ENCODE data around the gene WASHC2A.
"Not testable (repeated sequence)": the region's sequence is repeated elsewhere in the genome, so short reads cannot be mapped to it uniquely, and the experiment has no call there.

WASHC2A gene

DNA sequence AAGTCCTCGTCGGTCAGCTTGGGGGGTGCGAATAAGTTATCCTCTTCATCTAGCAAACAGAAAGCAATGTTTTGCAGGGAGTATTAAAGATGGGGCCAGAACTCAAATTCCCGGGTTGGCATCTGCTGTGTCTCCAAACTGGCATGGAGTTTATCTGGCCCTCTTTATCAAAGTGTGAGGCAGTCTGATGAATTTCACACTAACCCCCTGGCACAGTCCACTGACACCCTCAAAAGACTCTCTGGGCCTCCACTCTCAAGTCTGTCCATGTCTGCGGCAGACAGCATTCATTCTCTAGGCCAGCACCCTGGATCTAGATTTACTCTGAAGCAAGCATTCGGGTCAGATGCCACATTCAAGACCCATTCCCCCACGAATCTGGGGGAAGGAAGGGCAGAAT, 6.2 kb upstream of the WASHC2A start:
- not testable (repeated sequence) for DNase-seq

GRCh38 chr10:50063100-50063499, 4.7 kb upstream of the WASHC2A start:
- no peak for DNase-seq

GRCh38 chr10:50068352-50068659, 552 bp downstream of the WASHC2A start:
- not testable (repeated sequence) for DNase-seq

- not testable (repeated sequence) for DNase-seq
Measured at GRCh38 chr10:50075139-50075538, 7.4 kb downstream of the WASHC2A start.

DNA sequence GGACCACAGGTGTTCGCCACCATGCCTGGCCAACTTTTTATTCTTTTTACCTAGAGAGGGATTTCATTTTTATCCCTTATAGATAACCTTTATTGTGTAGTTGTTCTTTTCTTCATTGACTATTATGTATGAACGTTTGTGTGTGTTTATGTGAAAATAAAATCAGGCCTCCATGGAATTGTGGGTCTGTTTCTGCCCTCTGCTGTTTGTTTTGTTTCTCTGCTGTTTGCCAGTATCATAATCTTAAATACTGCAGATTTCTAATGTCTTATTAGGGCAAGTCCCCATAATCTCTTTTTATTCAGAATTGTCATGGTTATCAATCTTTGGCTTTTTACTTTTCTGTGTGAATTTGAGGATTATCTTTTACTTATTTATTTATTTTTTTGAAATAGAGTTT, 7.8 kb downstream of the WASHC2A start:
- peak; percentile 22 for DNase-seq

DNA sequence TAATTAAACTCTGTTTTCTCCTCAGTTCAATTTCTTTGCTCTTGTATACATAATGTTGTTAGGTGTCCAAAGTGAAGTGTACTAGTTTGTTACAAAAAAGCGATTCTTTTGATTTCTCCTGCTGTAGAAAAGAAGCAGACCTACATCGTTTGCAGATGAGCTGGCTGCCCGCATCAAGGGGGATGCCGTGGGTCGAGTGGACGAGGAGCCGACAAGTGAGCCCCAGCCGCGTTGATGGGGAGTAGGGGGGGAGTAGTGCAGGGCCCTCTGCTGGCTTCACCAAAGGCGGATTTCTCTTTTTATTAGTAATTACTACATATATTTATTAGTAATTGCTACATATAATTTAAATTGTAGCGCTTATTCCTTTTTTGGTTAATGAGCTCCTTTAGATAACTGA, 23.6 kb downstream of the WASHC2A start:
- DNase-seq = not testable (repeated sequence)

DNA sequence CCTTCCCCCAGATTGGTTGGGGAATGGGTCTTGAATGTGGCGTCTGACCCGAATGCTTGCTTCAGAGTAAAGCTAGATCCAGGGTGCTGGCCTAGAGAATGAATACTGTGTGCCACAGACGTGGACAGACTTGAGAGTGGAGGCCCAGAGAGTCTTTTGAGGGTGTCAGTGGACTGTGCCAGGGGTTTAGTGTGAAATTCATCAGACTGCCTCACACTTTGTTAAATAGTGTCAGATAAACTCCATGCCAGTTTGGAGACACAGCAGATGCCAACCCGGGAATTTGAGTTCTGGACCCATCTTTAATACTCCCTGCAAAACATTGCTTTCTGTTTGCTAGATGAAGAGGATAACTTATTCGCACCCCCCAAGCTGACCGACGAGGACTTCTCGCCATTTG, 25.2 kb downstream of the WASHC2A start:
- DNase-seq = not testable (repeated sequence)

- DNase-seq = not testable (repeated sequence)
Measured at GRCh38 chr10:50094630-50095029, 26.9 kb downstream of the WASHC2A start.

DNA sequence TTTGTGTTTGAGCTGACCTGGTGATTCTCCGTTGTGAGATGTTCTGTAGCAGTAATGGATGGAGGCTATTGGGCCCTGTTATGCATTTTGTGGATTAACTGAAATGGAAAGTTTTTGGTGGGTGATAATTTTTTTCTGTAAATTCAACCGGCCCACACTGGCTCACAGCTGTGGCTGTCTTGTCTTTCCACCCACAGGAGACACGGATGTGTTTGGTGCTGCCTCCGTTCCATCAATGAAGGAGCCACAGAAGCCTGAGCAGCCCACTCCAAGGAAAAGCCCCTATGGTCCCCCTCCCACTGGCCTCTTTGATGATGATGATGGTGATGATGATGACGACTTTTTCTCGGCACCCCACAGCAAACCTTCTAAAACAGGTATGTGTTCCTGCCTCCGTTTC, 27.6 kb downstream of the WASHC2A start:
- DNase-seq = not testable (repeated sequence)

GRCh38 chr10:50096722-50097121, 29.0 kb downstream of the WASHC2A start:
- not testable (repeated sequence) for DNase-seq

DNA sequence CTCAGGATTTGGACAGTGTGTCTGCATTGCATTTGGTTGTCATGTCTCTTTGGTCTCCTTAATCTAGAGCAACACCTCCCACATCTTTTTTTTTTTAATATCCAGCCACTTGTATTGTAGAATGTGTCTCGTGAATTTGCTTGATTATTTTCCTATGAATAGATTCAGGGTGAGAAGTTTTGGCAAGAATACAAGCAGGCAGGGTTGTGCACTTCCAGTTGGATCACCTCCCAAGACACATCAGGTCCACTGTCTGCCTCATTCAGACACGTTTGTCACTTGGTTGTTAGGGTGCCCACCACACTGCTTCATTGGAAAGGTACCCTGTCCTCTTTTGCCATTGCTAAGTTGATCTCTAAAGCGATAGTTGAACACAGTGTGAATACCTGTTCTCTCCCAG, 30.9 kb downstream of the WASHC2A start:
- DNase-seq = not testable (repeated sequence)

DNA sequence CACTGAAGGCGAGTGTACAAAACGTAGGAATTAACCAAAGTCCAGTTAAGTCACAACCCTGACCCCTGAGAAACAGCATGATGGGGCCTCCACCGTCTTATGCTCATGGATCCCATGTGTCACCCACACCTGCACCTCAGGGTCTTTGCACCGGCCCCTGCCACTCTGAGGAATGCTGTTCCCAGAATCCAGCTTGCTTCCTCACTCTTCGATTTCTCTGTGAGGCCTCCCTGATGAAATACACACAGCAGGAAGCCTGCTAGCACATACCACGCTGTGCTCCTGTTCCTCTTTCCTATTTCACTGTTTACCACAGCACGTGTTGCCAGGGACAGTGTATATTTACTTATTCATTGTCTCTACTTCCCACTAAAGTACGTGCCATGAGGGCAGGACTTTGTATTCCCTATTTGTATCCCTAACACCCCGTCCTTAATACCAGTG, 33.4 kb downstream of the WASHC2A start:
- DNase-seq = not testable (repeated sequence)

DNA sequence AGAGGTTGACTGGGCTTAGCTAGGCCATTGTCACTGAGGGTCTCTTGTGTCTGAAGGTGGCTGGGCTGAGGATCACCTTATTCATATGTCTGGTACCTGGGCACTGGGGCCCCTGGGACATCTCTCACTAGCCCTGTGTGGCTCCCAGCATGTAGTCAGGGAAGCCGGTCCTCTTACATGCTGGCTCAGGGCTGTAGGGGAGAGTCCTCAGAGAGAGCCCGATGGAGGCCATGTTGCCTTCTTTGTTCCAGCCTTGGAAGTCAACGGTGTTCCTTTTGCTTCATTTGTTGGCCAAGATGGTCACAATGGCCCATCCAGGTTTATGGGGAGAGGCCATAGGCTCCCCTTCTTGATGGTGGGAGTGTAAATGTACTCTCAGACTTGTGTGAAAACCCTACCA, 34.0 kb downstream of the WASHC2A start:
- DNase-seq = not testable (repeated sequence)

DNA sequence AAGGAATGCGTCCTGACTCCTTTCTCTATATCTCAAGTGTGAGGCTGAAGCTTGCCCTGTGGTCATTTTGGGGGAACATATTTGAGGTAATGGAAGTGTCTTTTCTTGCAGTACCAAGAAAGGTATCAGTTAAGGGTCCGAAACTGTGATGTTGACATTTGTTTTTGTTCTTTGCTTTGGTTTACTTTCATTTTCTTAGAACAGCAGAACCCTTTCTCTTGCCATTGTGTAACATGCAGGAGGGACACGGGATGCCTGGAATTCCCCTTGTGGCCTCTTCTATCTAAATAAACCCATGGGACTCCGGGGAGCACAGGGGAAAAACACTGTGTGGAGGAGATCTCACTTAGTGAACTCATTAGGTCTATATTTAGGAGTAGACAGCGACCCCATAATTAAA, 34.5 kb downstream of the WASHC2A start:
- not testable (repeated sequence) for DNase-seq

GRCh38 chr10:50108999-50109698, 41.4 kb downstream of the WASHC2A start:
- DNase-seq = not testable (repeated sequence)

- not testable (repeated sequence) for DNase-seq
Measured at GRCh38 chr10:50112419-50113112, 44.8 kb downstream of the WASHC2A start.

DNA sequence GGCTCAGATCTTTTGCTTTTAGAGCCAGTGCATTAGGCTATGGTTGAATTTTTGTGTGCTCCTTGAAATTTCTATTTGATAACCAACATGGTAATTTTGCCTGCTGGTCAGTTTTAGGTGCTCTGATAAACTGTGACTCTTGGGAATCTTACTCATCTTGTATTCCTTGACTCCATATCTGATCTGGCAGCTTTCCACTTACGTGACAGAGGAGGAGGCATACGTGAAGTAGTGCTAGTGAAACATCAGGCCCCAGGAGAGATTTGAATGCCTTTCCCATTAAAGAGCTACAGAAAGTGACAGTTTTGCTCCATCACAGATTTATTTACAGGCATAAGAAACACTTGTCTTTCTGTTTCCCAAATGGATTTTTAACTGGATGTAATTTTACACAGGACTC, 59.0 kb downstream of the WASHC2A start:
- not testable (repeated sequence) for DNase-seq

DNA sequence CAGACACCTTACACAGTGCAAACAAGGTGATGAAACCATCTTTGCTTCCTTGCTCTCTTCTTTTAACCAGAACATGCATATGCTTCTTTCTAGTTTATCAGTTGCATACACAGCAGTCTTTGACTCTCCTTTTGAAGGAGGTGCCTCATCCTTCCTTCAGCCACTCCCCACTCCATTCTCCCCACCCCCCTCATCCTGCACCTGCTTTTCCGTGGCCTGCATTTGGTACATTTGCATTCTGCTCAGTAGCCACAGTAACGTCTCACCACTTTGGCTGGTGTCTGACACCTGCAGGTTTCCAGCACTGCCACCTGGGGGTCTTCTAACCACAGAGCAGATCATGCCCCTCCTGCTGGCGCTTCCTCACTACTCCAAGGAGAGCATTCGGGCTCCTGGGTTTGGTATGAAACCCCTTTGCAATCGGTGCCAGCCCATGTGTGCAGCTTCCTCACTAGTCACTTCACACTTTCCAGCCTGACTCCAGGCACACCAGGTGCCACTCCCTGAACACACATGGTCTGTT, 60.1 kb downstream of the WASHC2A start:
- DNase-seq = not testable (repeated sequence)

DNA sequence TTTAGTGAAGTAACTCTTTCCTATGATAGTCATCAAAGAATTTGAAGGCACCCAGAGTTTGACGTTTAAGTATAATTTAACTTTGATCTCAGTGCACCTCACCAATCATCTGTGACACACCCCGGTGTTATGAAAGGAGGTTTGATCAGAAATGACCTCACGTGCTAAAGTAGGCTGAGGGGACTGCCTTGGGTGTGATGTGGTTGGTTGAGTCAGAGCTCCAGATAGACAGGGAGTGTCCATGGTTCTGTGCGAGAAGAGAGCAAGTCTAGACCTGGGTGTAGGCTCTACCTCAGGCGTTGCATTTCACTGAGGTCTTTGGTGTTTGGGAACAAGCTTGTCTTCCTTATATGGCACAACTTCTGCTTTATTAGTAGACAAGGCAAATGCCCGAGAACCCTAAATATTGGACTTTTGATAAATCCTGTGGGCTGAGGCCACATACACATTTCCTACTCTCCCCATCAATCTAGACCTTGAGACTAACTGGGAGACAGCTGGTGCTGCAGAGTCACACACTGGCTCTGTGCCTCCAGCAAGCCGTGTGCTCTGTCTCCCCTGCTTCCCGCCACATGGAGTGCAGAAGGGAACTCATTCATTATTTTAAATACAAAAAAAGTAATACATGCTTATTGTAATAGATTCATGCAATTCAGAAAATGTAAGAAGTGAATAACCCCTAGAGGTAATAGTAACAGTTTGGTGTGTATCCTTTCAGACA, 63.7 kb downstream of the WASHC2A start:
- DNase-seq = not testable (repeated sequence)

GRCh38 chr10:50132322-50132721, 64.6 kb downstream of the WASHC2A start:
- not testable (repeated sequence) for DNase-seq

DNA sequence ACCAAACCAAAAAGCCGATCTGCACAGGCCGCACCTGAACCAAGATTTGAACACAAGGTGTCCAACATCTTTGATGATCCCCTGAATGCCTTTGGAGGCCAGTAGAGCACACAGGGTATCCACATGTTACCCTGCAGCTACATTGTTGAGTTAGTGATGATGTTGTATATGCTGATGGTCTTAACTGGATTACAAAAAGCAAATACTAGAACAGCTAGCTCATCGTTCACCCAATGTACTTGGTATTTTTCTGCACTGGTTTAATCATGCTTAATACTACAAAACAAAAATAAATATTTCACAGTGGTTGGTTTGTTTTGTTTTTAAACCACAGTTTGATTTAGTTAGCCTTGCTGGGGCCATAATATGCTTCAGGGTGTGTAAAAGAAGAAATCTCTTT, 65.1 kb downstream of the WASHC2A start:
- DNase-seq = not testable (repeated sequence)

GRCh38 chr10:50143512-50144174, 75.9 kb downstream of the WASHC2A start:
- DNase-seq = peak; percentile 22

- not testable (repeated sequence) for DNase-seq
Measured at GRCh38 chr10:50145575-50145974, 77.8 kb downstream of the WASHC2A start.

All from CD4-positive, alpha-beta T cell treated with Interleukin-17A for 1 hour (primary cell).